GM12878 (cell line): Measurements from ENCODE around the gene CANT1. TPM values are rescaled to one million over a fixed set of nuclear protein-coding genes. Genes with fewer than 3 reads are reported as not detected.

ENCODE experiments used
- ASH2L ChIP-seq: fragments of 300-600, 200-600 bp; sonication (generic); IDR thresholded peaks from 2 replicates; pipeline ENCODE4 v1.6.1; 2017; ENCODE audit warnings: low read depth, mild to moderate bottlenecking, borderline replicate concordance
- FOXM1 ChIP-seq: IDR thresholded peaks from 2 replicates; pipeline ENCODE4 v1.6.1; 2012; ENCODE audit warnings: low read depth, mild to moderate bottlenecking, inconsistent platforms, low read length, moderate library complexity
- IRF4 ChIP-seq: IDR thresholded peaks from 2 replicates; pipeline ENCODE4 v1.6.1; 2011; ENCODE audit warnings: low read depth, low read length
- LARP7 ChIP-seq: fragments of 450-650 bp; IDR thresholded peaks from 2 replicates; pipeline ENCODE4 v1.6.1; 2017; ENCODE audit warnings: mild to moderate bottlenecking
- NBN ChIP-seq: fragments of 450-650 bp; IDR thresholded peaks from 2 replicates; pipeline ENCODE4 v1.6.1; 2016
- NFYA ChIP-seq: IDR thresholded peaks from 2 replicates; pipeline ENCODE4 v1.6.1; 2011; ENCODE audit warnings: low read depth, mild to moderate bottlenecking, low read length, improper control_type of control experiment, borderline replicate concordance
- NR2F1 ChIP-seq: fragments of 450-650 bp; conservative IDR thresholded peaks from 2 replicates; pipeline ENCODE4 v1.6.1; 2017; ENCODE audit warnings: mild to moderate bottlenecking
- RAD21 ChIP-seq: IDR thresholded peaks from 2 replicates; pipeline ENCODE4 v1.6.1; 2011; ENCODE audit warnings: mild to moderate bottlenecking, low read depth, low read length, moderate library complexity; ENCODE audit not compliant: insufficient read depth
- RCOR1 ChIP-seq: conservative IDR thresholded peaks from 2 replicates; pipeline ENCODE4 v1.6.1; 2012; ENCODE audit warnings: low read depth, low read length, improper control_type of control experiment
- SP1 ChIP-seq: IDR thresholded peaks from one replicate; pipeline ENCODE4 v1.6.1; 2011; ENCODE audit warnings: low read depth, low read length
- polyA plus RNA-seq, 11 experiments: library from polyadenylated mRNA; depleted of rRNA in 4 of 11; unstranded in 6 of 11; stranded (reverse) in 5 of 11; fragments of >200 nt; fragmentation: Nextera tagmentation in 4 of 11; fragmentation: Illumina TruSeq in 1 of 11; extraction: Ambion mirVana in 4 of 11; extraction: Trizol in 1 of 11; gene quantifications; 1 replicate in 1 of 11; 2 replicates in 10 of 11; pipeline versions ENCODE4 v1.2.1 to v1.2.3, GENCODE V29; 2011 to 2016; ENCODE audit warnings: inconsistent platforms in 2 of 11, missing spikeins in 2 of 11, low read depth in 1 of 11
- total RNA-seq, 4 experiments: library from RNA; depleted of rRNA in 3 of 4; stranded (reverse); fragments of >200 nt in 3 of 4; fragmentation: Illumina TruSeq in 1 of 4; extraction: Trizol in 1 of 4; gene quantifications; 2 replicates each; pipeline versions ENCODE4 v1.2.1 to v1.2.3, GENCODE V29; 2013 to 2021
- TF ChIP-seq, protein P1 (sequence below): fragments of 450-650 bp; formaldehyde crosslinking; IDR thresholded peaks from 2 replicates; pipeline ENCODE4 v1.4.0; 2020; ENCODE audit warnings: mild to moderate bottlenecking, moderate library complexity

The CANT1 gene
- total and polyA plus RNA-seq, 10 of the 15 experiments (the other 5 are each of a cell fraction or from before 2014, with no cell fraction given): 2.2 to 59.2 (median 20.2) TPM

DNA sequence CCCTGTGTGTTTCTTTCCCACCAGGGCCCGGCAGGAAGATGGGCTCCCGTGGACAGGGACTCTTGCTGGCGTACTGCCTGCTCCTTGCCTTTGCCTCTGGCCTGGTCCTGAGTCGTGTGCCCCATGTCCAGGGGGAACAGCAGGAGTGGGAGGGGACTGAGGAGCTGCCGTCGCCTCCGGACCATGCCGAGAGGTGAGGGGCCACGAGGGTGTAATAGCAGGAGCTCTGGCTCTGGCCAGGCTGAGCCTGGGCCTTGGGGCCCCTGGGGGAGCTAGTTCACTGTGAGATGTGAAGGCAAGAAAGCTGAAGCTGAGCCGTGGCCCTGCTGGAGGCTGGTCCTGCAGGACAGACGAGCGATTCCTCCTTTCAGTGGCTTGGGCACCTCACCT is 34.4 kb upstream of the CANT1 start (continued):
- TF ChIP-seq, protein P1, sequence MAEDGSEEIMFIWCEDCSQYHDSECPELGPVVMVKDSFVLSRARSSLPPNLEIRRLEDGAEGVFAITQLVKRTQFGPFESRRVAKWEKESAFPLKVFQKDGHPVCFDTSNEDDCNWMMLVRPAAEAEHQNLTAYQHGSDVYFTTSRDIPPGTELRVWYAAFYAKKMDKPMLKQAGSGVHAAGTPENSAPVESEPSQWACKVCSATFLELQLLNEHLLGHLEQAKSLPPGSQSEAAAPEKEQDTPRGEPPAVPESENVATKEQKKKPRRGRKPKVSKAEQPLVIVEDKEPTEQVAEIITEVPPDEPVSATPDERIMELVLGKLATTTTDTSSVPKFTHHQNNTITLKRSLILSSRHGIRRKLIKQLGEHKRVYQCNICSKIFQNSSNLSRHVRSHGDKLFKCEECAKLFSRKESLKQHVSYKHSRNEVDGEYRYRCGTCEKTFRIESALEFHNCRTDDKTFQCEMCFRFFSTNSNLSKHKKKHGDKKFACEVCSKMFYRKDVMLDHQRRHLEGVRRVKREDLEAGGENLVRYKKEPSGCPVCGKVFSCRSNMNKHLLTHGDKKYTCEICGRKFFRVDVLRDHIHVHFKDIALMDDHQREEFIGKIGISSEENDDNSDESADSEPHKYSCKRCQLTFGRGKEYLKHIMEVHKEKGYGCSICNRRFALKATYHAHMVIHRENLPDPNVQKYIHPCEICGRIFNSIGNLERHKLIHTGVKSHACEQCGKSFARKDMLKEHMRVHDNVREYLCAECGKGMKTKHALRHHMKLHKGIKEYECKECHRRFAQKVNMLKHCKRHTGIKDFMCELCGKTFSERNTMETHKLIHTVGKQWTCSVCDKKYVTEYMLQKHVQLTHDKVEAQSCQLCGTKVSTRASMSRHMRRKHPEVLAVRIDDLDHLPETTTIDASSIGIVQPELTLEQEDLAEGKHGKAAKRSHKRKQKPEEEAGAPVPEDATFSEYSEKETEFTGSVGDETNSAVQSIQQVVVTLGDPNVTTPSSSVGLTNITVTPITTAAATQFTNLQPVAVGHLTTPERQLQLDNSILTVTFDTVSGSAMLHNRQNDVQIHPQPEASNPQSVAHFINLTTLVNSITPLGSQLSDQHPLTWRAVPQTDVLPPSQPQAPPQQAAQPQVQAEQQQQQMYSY (CRISPR knock-in tag): no peak
- no peak for TF ChIP-seq RAD21
- TF ChIP-seq FOXM1: no peak
- TF ChIP-seq NR2F1: no peak
- TF ChIP-seq IRF4: no peak
- no peak for TF ChIP-seq NFYA
- no peak for TF ChIP-seq SP1
- TF ChIP-seq NBN: no peak
- TF ChIP-seq RCOR1: no peak
- TF ChIP-seq LARP7: no peak
- TF ChIP-seq ASH2L: no peak
